Measurements from ENCODE around the gene SETD1A. TPM values are rescaled to one million over a fixed set of nuclear protein-coding genes. Genes with fewer than 3 reads are reported as not detected.

SETD1A gene
- total RNA-seq, 2 experiments from 2014 or later: 40.1 to 41.2 TPM

DNA sequence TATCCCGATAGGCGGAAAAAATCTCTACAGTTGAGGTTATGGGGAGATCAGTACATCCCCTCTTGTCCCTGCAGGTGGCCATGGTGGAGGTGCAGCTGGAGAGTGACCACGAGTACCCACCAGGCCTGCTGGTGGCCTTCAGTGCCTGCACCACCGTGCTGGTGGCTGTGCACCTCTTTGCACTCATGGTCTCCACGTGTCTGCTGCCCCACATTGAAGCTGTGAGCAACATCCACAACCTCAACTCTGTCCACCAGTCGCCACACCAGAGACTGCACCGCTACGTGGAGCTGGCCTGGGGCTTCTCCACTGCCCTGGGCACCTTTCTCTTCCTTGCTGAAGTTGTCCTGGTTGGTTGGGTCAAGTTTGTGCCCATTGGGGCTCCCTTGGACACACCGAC is 4.4 kb upstream of the SETD1A start:
- no peak overlapping the region for H3K4me3 Mint-ChIP-seq
- peaks cover 8% of the 10 kb centered on the region for H3K36me3 Mint-ChIP-seq (ENCODE audit: low read depth)
- H3K9me3 ChIP-seq (ENCODE audit: control insufficient read depth in 1 of 2, insufficient read depth in 1 of 2, low read length in 2 of 2): peaks cover 0 to 6% of the 10 kb centered on the region in 2 experiments
- ChIA-PET CTCF (interaction anchor here (0.9 to 3.4 kb wide), 7 partner anchors 11 to 915 kb away, joined by 3 to 14 read pairs (median 4); partner anchors contain the start of gene HSD3B7), POLR2A (interaction anchor here (1.2 to 1.4 kb wide), 3 partner anchors 11 to 226 kb away, joined by 3 read pairs; partner anchors contain the start of gene FUS)
- TF ChIP-seq, protein P1, sequence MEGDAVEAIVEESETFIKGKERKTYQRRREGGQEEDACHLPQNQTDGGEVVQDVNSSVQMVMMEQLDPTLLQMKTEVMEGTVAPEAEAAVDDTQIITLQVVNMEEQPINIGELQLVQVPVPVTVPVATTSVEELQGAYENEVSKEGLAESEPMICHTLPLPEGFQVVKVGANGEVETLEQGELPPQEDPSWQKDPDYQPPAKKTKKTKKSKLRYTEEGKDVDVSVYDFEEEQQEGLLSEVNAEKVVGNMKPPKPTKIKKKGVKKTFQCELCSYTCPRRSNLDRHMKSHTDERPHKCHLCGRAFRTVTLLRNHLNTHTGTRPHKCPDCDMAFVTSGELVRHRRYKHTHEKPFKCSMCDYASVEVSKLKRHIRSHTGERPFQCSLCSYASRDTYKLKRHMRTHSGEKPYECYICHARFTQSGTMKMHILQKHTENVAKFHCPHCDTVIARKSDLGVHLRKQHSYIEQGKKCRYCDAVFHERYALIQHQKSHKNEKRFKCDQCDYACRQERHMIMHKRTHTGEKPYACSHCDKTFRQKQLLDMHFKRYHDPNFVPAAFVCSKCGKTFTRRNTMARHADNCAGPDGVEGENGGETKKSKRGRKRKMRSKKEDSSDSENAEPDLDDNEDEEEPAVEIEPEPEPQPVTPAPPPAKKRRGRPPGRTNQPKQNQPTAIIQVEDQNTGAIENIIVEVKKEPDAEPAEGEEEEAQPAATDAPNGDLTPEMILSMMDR (IDR thresholded peaks at IDR 0.05): no peak
- H3K27ac Mint-ChIP-seq: no peak overlapping the region
- no peaks in the 10 kb centered on the region for H3K9me3 Mint-ChIP-seq
- no peak overlapping the region for H3K27ac ChIP-seq (ENCODE audit: low read depth in 1 of 2, low read length in 2 of 2)
- no peaks in the 10 kb centered on the region for H3K27me3 ChIP-seq (ENCODE audit: control insufficient read depth in 1 of 2, insufficient read depth in 2 of 2, low read length in 2 of 2)
- H3K36me3 ChIP-seq (ENCODE audit: insufficient read depth, low read length): no peaks in the 10 kb centered on the region
- H3K4me1 ChIP-seq (ENCODE audit: insufficient read depth, low read length): peaks cover 46% of the 10 kb centered on the region
- DNase-seq: no peak
- H3K27me3 Mint-ChIP-seq: no peaks in the 10 kb centered on the region
- H3K4me1 Mint-ChIP-seq (ENCODE audit: low read depth): peaks cover 30% of the 10 kb centered on the region
- intact Hi-C loops (cut with DNase I, micrococcal nuclease): loop anchor here in 1 of 2 experiments (10.0 kb wide), 2 partner anchors 122 to 912 kb away; partner anchors contain the start of genes ZNF646 and ZNF668
- ATAC-seq (ENCODE audit: poor library complexity): no peak
- H3K4me3 ChIP-seq (ENCODE audit: low read length): no peak overlapping the region

DNA sequence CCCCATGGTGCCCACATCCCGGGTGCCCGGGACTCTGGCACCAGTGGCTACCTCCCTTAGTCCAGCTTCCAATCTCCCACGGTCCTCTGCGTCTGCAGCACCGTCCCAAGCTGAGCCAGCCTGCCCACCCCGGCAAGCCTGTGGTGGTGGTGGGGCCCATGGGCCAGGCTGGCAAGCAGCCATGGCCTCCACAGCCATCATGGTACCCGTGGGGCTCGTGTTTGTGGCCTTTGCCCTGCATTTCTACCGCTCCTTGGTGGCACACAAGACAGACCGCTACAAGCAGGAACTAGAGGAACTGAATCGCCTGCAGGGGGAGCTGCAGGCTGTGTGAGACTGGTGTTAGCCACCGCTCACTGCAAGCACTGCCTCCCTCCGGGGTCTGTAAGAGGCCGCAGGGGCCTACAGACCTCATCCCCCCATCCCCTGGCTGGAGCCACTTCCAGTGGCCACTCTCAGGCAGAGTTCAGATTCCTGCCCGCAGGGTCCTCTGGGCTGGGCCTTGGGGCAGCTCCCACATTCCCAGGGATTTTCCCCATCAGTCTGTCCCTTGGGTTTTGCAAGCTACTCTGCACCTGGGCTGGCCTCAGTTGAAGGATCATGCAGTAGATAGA is 3.9 kb upstream of the SETD1A start:
- Mint-ChIP-seq H3K4me3 (peak overlapping the region; percentile 81), H3K9me3 (no peaks in the 10 kb centered on the region), H3K27me3 (no peaks in the 10 kb centered on the region), H3K36me3 (ENCODE audit: low read depth) (peaks cover 12% of the 10 kb centered on the region), H3K27ac (peak overlapping the region; percentile 44), H3K4me1 (ENCODE audit: low read depth) (peaks cover 34% of the 10 kb centered on the region)
- H3K9me3 ChIP-seq (ENCODE audit: control insufficient read depth in 1 of 2, insufficient read depth in 1 of 2, low read length in 2 of 2): peaks cover 0 to 6% of the 10 kb centered on the region in 2 experiments
- H3K4me1 ChIP-seq (ENCODE audit: insufficient read depth, low read length): peaks cover 49% of the 10 kb centered on the region
- ChIA-PET POLR2A (interaction anchor here (0.7 to 1.4 kb wide), 6 partner anchors 9 to 980 kb away, joined by 3 to 4 read pairs (median 3); partner anchors contain the start of gene FUS), CTCF (interaction anchor here (0.5 to 3.4 kb wide), 11 partner anchors 10 to 915 kb away, joined by 3 to 14 read pairs (median 3); partner anchors contain the start of gene HSD3B7)
- peak; percentile 37 to 83 (median 52) for DNase-seq
- TF ChIP-seq, protein P1 (IDR thresholded peaks at IDR 0.05): peak; percentile 57
- intact Hi-C loops (cut with DNase I, micrococcal nuclease): loop anchor here (1.0 to 10.0 kb wide), 3 partner anchors 28 to 911 kb away; partner anchors contain the start of genes ZNF646 (in 1 of the 2) and ZNF668 (in 1 of the 2)
- no peaks in the 10 kb centered on the region for H3K36me3 ChIP-seq (ENCODE audit: insufficient read depth, low read length)
- no peak overlapping the region for H3K4me3 ChIP-seq (ENCODE audit: low read length)
- H3K27ac ChIP-seq (ENCODE audit: low read depth in 1 of 2, low read length in 2 of 2): no peak overlapping the region
- no peak for ATAC-seq (ENCODE audit: poor library complexity)
- no peaks in the 10 kb centered on the region for H3K27me3 ChIP-seq (ENCODE audit: control insufficient read depth in 1 of 2, insufficient read depth in 2 of 2, low read length in 2 of 2)

DNA sequence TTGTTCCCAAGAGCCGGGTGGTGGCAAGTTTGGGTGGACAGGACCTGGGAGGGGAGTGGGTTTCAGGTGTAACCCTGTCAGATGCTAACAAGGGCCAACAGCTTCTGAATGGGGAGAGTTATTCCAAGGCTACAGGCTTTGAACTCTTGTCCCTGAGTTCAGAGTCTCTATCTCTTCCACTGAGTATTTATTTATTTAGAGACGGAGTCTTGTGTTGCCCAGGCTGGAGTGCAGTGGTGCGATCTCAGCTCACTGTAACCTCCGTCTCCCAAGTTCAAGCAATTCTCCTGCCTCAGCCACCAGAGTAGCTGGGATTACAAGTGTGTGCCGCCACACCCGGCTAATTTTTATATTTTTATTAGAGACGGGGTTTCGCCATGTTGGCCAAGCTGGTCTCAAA is 2.6 kb upstream of the SETD1A start:
- H3K9me3 Mint-ChIP-seq: no peaks in the 10 kb centered on the region

More for the DNA sequence above, 2.6 kb upstream of the SETD1A start:
- Histone ChIP-seq H3K27ac (ENCODE audit: low read depth in 1 of 2, low read length in 2 of 2) (no peak overlapping the region), H3K9me3 (ENCODE audit: control insufficient read depth in 1 of 2, insufficient read depth in 1 of 2, low read length in 2 of 2) (peaks cover 0 to 6% of the 10 kb centered on the region in 2 experiments), H3K4me1 (ENCODE audit: insufficient read depth, low read length) (peaks cover 47% of the 10 kb centered on the region), H3K4me3 (ENCODE audit: low read length) (no peak overlapping the region), H3K27me3 (ENCODE audit: control insufficient read depth in 1 of 2, insufficient read depth in 2 of 2, low read length in 2 of 2) (no peaks in the 10 kb centered on the region), H3K36me3 (ENCODE audit: insufficient read depth, low read length) (peaks cover 13% of the 10 kb centered on the region)
- Mint-ChIP-seq H3K27ac (peak overlapping the region; percentile 30), H3K4me1 (ENCODE audit: low read depth) (peaks cover 40% of the 10 kb centered on the region), H3K27me3 (no peaks in the 10 kb centered on the region), H3K36me3 (ENCODE audit: low read depth) (peaks cover 26% of the 10 kb centered on the region), H3K4me3 (peak overlapping the region; percentile 25)
- TF ChIP-seq, protein P1 (IDR thresholded peaks at IDR 0.05): no peak
- POLR2A ChIA-PET: interaction anchor here (0.7 kb wide), 1 partner anchor 119 kb away, joined by 3 read pairs; the partner anchor contains the start of gene ZNF668
- intact Hi-C loops (cut with DNase I, micrococcal nuclease): loop anchor here (1.0 to 10.0 kb wide), 3 partner anchors 30 to 910 kb away; partner anchors contain the start of genes ZNF646 (in 1 of the 2) and ZNF668 (in 1 of the 2)
- DNase-seq (no peak), ATAC-seq (ENCODE audit: poor library complexity) (no peak)
- CTCF ChIA-PET: interaction anchor here (3.4 kb wide), 1 partner anchor 13 kb away, joined by 14 read pairs; no protein-coding TSS in a partner anchor

Data from CD4-positive, alpha-beta T cell (primary cell).